ENCODE measurements around the gene PGA4.
"Not testable (repeated sequence)": the region's sequence is repeated elsewhere in the genome, so short reads cannot be mapped to it uniquely, and the experiment has no call there.

The PGA4 gene

DNA sequence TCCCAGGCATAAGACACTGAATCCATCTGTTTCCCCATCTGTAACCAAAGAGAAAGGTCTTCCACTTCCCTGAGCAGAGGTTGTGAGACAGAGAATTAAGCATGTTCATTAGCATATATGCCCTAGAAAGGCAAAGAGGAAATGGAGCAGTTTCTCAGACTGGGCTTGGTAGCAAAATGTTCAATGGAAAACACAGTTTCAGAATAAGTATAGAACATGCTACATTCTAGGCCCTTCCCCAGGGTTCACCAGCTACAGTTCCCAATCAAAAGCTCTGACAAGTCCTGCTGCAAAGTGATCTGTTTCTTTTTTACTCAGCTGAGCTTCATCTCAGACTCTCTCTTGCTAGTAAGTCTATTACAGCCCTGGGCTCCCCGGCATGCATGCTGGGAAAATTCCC, 30.2 kb downstream of the PGA4 start:
- not testable (repeated sequence) for DNase-seq

DNA sequence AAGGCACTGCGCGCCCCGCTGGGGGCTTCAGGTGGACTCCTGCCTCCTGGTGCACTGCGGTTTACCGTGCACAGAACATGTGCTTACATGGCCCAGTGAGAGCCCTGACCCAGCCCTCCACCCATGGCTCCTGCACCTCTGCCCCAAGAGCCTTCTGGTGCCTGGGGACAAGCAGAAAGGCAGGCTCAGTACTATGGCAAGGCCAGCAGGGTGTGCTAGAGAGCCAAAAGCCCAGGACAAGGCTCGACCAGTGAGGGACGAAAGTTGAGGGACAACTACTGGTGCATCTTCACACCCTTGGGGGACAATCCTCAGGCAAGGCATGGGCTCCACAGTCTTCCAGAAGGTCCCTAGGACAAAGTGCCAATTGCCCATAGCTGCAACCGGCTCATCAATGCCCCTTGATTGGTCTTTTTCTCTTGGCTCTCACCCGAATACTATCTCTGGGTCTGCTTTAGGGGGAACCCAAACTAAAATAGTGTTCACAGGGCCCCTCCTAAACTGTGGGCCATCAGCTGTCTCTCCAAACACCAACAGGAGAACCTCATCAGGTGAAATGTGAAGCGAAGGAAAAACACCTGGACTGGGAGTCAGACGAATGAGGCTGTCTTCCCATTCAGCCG, 32.4 kb downstream of the PGA4 start:
- peak; percentile 88 for DNase-seq

DNA sequence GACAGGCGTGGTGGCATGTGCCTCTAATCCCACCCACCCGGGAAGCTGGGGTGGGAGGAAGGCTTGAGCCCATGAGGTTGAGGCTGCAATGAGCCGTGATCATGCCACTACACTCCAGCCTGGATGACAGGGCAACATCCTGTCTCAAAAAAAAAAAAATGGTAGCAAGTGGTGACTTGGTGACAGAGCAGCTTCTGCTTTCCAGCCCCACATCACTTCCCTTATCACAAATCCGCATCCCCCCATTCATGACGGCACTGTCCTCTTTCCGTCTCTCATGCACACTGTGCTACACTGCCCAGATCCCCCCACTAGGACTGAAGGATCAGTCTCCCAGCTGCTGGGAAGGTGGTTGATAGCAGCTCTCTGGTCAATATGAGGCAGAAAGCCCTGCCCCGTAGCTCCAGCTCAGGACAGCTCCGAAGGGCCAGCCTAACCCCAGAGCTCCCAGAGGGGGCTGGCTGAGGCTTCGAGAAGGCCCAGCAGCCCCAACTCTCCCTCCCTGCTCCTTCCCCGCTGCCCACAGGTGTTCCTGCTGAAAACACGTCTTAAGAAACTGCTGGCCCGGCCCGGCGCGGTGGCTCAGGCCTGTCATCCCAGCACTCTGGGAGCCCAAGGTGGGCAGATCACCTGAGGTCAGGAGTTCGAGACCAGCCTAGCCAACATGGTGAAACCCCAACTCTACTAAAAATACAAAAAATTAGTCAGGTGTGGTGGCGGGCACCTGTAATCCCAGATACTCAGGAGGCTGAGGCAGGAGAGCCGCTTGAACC, 34.7 kb downstream of the PGA4 start:
- DNase-seq: no peak

DNA sequence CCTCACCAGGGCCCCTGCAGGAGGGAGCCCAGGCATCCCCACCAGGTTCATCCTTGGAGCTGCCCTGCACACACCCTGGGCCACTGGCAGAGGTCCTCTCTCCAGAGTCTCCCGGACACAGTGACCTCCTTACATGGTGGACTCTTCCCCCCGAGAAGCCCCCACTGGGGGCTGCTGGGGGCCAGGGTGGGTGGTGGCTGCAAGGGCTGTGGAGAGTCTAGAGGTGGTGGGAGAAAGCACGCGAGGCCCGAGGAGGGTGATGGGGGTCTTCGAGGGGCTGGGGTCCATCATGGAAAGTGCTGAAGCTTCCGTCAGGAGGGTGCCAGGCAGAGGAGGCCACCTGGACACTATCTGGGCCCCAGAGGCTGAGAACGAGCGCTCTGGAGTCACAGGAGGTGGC, 36.4 kb downstream of the PGA4 start:
- no peak for DNase-seq

DNA sequence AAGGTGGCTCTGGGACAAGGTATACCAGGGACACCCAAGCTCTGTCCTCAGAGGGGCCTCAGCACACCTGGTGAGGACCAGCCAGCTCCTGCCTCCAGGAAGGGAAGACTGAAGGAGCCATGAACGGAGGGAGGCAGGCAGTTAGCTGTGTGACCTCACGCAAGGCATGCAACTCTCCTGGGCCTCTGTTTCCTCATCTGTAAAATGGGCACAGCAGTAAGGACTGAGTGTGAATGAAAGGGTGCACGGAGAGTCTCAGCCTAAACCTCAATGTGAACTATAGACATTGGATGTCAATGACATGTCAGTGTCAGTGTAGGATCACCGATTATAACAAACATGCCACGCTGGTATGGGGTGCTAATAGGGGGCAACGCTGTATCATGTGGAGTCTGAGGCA, 37.2 kb downstream of the PGA4 start:
- no peak for DNase-seq

DNA sequence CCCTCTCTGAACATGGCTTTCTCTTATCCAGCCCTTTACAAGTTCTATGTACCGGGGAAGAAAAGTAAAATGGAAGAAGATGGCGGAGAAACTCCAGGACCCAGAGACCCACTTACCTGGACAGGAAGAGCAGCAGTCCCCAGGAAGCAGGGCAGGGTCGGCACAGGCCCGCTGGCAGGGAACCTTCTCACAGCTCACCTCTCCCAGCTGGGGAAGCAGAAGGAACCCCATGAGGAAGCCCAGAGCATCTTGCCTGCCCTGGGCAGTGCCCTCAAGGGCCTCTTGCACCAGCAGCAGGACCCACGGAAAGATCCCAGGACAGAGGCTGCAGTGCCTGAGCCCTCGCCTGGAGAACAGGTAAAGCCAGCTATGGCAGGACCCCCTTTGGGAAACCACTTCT, 42.2 kb downstream of the PGA4 start:
- no peak for DNase-seq

DNA sequence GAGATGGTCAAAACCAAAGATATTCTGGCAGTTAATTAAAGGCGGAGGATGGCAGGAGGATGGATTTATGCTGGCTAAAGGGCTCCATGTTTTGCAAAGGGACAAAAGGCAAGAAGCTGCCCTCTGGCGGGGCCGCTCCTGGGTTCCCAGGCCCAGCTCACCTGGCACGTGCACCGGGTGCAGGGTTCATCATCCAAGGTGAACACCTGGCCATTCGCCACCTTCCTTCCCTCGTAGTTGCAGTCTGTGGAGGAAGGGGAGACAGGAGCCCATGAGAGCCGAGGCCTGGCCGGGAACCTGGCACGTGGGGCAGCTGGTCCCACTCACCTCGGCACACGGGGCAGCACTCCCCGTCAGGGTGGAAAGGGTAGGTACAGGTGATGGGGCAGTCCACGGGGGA, 42.6 kb downstream of the PGA4 start:
- DNase-seq: no peak

DNA sequence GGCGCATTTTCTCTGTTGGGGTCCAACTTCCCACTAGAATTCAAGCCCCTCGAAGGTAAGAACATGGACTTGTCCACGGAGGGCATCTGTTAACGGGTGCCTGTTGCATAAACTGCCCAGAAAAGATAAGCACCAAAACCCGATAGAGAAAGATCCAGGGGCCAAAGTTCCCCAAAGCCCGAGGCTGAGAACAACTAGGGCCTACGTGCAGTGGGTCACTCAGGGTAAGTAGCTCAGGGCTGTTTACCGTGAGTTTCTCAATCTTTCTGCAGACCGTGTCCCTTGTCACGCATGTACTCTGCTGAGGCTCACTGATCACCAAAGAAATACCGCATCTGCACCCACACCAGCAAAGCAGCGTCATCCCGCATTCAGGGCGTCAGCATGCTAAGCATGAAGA, 43.2 kb downstream of the PGA4 start:
- DNase-seq: no peak

DNA sequence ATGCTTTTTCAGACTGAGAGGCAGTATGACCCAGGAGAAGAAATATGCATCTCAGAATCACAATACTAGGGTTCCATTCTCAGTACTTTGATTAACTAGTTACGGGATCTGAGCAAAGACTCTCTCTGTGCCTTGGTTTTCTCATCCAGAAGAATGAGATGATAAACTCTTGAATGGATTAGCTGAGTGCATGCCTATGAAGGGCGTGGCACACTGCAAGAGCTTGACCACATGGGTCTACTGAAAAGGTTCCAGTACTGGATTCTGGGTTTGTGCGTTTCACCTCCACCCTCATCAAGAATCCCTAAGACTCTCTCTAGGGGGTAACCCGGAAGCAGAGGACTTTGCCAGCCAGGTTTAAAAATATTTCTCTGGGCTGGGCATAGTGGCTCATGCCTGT, 44.5 kb downstream of the PGA4 start:
- DNase-seq: no peak

DNA sequence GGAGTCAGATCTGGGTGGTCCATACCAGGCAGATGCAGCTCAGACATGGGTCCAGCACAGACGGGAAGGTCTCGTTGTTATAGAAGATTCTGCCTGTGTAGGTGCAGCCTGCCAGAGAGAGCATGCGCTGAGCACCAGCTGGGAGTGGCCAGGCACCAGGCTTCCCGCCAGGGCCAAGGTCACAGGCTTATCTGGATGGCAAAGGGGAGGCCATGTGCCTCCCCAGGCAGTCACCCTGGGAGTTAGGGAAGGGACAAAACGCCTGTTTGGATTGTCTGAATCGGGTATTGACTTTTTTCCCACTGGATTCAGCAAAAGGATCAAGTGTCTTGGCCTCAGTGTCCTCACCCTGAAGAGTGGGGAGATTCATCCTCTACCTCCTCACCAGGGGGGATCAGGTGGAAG, 45.3 kb downstream of the PGA4 start:
- DNase-seq: no peak

DNA sequence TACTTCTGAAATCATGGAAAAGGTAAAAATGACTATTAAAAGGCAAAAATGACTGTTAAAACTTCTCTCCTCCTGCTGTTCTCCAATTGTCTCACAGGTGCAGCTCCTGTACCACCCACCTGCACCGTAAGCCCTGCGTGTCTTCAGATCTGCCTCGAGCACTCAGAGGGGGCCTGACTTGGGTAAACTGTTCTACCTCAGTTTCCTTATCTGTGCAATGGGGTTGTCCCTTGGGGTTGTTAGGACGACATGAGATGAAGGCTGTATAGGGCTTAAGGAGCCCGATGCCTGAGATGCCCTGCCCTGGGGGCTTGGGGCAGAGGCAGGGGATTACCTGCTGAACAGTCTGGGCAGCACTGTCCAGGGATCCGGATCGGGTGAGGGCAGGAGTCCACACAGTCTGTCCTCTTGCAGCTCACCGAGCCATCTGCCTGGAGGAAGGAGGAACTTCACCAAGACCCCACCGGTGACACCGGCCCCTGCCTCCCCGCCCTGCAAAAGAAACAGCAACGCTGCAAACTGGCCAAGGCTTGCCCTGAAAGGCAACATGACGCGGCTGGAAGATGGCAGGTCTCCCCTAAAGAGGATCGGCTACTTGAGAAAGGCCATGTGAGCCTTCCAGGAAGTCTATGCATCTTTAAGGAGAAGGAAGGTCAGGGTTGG, 46.6 kb downstream of the PGA4 start:
- no peak for DNase-seq

DNA sequence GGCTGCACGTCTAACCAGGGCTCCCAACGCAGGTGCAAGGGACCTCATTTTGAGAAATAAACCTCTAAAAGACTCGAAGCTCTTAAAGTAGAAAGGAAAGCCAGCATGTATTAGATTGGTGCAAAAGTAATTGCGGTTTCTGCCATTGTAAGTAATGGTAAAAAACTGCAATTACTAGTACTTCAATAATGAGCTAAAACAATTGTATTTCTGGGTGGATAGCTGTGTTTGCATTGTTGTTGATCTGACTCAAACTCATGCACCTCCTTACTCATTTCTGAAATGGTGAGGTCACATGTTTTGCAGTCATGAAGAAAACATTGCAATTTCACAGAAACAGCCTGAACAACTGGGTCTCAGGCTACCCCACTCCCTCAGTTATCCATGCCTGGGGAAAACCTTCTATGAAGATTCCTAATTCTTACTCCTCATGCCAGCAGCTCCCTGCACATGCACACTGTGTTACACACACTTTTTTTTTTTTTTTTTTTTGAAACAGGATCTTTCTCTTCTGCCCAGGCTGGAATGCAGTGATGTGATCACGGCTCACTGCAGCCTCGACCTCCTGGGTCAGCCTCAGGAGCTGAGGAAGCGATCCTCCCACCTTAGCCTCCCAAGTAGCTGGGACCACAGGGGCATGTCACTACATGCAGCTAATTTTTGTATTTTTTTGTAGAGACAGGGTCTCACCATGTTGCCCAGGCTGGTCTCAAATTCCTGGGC, 48.4 kb downstream of the PGA4 start:
- DNase-seq: no peak

DNA sequence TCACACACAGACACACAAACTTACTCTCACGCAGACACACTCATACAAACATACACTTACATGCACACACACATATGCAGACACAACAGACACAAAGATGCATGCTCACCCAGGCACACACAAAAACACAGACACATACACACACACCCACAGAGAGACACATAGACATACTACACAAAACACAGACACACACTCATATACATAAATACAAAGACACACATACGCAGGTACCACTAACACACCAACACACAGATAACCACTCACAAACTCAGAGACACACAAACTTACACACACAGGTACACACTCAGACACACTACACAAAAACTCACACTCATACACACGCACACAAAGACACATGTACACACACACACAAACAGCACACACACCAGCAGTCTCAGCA, 50.6 kb downstream of the PGA4 start:
- no peak for DNase-seq

DNA sequence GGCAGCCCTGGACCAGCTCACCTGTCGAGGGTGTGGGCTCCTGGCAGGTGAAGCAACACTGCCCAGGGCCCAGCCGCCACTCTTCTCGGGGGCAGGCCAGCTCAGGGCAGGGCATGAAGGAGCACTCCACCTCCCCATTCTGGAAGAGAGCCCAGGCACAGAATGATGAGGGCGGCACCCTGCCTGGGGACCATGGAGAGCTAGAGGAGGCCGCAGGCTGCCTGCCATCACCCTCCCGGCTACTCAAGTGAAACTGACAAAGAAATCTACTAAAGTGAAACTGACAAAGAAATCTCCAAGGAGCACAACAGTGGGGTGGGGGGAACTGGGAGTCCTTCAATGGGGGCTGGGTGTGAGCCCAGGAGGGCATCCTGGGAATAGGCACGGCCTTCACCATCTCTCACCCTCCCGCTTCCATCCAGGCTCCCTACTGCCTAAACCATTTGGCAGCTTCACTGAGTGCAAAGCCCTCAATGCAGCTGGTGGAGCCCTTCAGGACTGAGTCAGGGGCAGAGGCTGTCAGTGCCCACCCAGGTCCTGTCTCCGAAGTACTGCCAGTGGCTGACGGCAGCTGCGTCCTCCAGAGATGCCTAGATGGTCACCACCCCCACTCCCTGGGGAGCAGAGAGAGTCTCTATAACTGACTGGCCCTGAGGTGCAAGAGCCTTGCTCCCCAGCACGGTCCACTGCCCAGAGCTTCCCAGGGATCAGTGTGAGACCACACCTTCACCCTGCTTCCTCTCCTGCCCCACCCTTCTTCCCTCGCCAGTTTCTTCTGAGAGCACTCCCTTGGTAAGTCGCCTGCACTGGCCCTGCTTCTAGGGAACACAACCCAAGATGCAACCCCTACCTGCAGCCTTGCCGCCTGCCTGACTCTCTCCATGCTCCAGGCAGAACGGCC, 51.3 kb downstream of the PGA4 start:
- no peak for DNase-seq

DNA sequence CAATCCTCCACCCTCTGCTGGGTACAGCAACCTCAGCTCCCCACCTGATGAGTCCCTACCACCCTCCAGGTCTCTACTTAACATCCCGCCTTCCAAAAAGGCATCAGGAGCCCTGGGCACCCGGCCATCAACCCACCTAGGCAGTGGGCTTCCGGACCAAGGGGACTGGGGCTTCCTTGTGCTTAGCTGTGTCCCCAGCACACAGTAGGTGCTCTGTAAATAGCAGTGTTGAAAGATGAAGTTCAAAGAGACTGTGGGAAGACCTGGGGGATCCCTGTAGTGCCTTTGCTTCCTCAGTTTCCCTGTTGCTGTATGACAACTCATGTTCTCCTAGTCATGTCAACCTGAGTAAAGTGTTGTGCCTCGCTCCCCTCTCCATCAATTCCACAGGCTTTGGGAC, 51.9 kb downstream of the PGA4 start:
- no peak for DNase-seq

DNA sequence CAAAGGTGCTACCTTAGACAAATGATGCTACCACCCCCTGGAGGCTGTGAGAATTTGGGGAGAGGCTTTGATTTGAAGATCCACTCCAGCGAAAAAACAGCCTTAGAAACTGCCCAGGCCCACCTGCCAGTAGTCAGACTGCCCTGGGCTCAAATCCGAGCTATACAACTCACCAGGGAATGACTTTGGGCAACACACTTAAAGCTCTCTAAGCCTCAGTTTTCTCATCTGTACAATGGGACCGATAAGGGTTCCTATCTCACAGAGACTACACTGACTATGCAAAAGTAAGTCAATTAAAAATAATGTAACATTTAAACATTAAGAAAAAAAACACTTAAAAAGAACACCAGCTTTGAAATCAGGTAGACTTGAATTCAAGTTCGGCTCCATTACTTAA, 53.0 kb downstream of the PGA4 start:
- DNase-seq: no peak

DNA sequence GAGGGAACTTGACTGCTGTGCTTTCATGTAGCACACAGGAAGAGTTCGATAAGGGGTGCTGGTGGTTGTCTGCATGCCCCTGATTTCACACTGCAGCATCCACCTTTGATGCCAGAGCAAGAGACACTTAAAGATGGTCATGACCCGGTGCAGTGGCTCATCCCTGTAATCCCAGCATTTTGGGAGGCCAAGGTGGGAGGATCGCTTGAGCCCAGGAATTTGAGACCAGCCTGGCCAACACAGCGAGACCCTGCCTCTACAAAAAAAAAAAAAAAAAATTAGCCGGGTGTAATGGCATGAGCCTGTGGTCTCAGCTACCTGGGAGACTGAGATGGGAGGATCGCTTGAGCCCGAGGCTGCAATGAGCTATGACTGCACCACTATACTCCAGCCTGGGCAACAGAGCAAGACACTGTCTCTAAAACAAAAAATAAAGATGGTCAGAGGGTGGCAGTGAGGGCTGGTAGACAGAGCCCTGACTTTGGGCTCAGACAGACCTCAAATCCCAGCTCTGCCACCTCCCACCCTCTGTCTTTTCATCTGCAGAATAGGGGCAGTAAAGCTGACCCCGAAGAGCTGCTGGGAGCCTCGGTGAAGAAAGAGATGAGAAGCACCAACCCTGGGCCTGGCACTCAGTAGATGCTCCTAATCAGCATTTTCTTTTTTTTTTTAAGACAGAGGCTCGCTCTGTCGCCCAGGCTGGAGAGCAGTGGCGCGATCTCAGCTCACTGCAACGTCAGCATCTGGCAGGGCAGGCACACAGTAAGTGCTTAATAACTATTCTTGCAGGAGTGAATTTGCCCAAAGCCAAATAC, 55.2 kb downstream of the PGA4 start:
- no peak for DNase-seq

DNA sequence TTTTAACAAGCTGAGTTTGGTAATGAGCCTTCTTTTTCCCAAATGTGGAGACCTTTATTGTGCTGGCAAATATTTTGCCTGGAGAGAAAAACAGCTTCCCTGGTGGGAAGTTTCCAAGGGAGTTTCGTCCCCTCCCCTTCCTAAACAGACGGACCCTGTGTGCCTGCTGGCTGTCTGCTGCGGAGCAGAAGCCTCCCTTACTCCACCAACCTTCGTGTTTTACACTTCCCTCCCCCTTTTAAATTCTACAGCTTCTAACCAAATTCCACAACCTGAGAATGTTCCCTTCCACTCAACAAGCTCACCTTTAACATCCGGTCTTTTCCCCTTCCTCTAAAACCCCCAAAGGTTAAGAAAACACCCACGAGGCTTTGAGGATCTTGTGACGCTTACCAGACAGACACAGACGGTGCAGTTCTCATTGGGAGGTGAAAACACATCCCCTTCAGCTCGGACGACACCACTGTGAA, 55.9 kb downstream of the PGA4 start:
- DNase-seq: peak; percentile 81

DNA sequence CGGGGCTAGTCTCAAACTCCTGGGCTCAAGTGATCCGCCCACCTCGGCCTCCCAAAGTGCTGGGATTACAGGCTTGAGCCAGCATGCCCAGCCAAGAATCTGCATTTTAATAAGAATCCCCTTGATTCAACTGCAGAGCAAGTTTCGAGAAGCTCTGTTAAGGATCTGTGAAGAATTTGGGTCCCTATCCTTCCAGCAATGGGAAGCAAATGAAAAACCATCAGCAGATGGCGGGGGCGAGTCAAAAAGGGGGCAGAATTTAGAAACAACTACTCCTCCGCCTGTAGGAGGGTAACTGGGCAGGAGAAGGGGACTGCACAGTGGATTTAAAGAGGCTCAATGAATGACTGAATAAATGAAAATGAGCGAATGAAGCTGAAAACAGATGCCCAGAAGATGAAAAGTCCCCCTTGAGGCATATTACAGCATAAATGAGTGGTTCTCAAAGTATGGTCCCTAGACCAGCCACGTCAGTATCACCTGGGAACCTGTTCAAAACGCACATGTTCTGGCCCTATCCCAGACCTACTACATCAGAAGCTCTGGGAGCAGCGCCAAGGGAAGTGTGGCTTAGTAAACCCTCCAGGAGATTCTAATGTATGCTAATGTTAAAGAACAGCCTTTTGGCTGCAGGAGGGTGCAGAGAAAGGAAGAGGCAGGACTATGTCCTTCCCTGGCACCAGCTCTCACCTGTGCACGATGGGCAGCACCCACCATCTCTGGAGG, 58.0 kb downstream of the PGA4 start:
- no peak for DNase-seq

DNA sequence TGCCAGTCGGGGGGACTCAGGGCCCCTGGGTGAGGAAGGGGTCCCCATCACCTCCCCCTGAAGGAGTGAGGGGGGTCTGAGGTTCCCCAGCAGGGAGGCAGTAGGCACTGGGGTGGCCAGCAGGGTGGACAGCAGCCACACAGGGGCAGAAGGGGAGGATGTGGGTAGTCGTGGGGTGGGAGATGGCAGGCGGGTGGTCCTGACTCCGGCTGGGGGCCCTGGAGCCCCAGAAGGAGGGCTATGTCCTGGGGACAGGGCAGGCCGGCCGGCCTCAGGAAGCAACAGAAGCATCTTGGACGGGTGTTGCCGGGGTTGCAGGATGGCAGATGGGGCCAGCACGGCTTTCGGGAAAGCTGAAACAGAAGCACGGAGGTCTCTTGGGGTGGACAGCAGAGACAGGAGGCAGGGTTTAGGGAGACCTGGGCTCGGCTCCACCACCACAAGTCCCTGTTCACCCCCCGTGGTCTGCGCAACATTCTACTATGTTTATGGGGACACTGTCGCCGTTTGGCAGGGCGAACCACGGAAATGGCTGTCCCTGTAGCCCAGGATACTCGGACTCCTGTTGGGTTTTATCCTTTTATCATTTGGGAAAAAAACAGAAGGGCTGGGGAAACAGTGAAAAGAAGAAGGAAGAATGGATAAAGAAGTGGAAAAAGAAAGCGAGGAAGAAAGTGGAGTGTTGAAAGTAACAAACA, 58.9 kb downstream of the PGA4 start:
- no peak for DNase-seq

Data from islet precursor cell (in vitro differentiated cells).